ENCODE data around the gene CETP. TPM values are rescaled to one million over a fixed set of nuclear protein-coding genes. Genes with fewer than 3 reads are reported as not detected.
"Not testable (repeated sequence)": the region's sequence is repeated elsewhere in the genome, so short reads cannot be mapped to it uniquely, and the experiment has no call there.

CETP gene
- total RNA-seq, 2 experiments from 2014 or later = not detected

DNA sequence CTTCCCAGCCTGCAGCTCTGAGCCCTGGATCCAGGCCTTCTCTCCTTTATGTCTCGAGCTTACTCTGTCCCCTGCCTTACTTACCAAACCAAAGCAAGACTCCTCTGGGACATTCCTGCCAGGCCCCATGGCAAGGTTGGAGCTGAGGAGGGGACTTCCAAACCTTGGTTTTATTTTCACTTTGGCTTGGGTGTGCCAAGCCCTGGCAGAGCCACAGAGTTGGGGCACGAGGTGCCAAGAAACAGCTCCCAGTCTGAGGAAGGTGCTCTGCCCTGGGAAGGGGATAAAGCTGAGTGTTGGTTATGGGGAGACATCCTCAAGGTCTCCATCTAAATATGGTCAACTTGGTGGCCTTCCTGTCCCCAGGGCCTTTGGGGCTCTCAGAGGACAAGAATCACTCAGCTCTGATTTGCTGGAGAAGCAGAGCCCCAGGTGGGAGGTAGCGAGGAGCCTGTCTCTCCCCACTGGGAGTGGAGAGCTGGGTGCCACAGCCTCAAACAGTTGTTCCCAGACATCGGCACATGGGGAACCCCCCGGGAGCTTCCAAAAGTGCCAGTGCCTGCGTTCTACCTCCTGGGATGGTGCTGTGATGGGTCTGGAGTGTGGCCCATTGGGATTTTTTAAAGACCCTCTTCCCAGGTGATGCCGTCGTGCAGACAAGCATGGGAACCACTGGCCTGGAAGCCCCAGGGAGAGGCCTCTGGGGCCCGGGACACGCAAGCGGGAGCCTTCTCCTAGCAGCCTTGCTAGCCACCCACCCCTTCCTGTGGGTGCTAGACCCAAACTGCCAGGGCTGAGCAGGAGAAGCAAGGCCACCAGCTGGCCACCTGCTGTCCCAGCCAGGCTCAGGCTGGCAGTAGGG is 37.9 kb downstream of the CETP start:
- ATAC-seq (peak; percentile 41), DNase-seq (no peak)
- Mint-ChIP-seq H3K4me3 (peak overlapping the region; percentile 52), H3K9me3 (ENCODE audit: insufficient read depth) (no peaks in the 10 kb centered on the region), H3K27me3 (ENCODE audit: low read depth) (no peaks in the 10 kb centered on the region), H3K27ac (peak overlapping the region; percentile 92), H3K36me3 (ENCODE audit: low read depth) (peaks cover 81% of the 10 kb centered on the region), H3K4me1 (ENCODE audit: low read depth) (peaks cover 94% of the 10 kb centered on the region)
- ChIA-PET POLR2A (interaction anchor here (0.7 to 3.1 kb wide), 7 partner anchors 10 to 39 kb away, joined by 3 to 38 read pairs (median 5); partner anchors contain the start of gene NLRC5), CTCF (interaction anchor here (1.1 to 1.8 kb wide), 5 partner anchors 11 to 46 kb away, joined by 4 to 7 read pairs (median 7); no protein-coding TSS in a partner anchor)

GRCh38 chr16:57000271-57001025 is 38.7 kb downstream of the CETP start:
- peak overlapping the region; percentile 52 for H3K4me3 Mint-ChIP-seq
- peaks cover 85% of the 10 kb centered on the region for H3K36me3 Mint-ChIP-seq (ENCODE audit: low read depth)

GRCh38 chr16:57001026-57001679 is 39.4 kb downstream of the CETP start:
- H3K27ac Mint-ChIP-seq = peak overlapping the region; percentile 92
- DNase-seq = no peak
- POLR2A ChIA-PET = interaction anchor here (2.2 kb wide), 1 partner anchor 9 kb away, joined by 16 read pairs; no protein-coding TSS in a partner anchor
- no peaks in the 10 kb centered on the region for H3K27me3 Mint-ChIP-seq (ENCODE audit: low read depth)
- H3K4me3 Mint-ChIP-seq = peak overlapping the region; percentile 46
- CTCF ChIA-PET = no interaction called here
- ATAC-seq = no peak
- H3K9me3 Mint-ChIP-seq (ENCODE audit: insufficient read depth) = no peaks in the 10 kb centered on the region
- peaks cover 93% of the 10 kb centered on the region for H3K4me1 Mint-ChIP-seq (ENCODE audit: low read depth)
- peaks cover 84% of the 10 kb centered on the region for H3K36me3 Mint-ChIP-seq (ENCODE audit: low read depth)

More at GRCh38 chr16:57000271-57001025, 38.7 kb downstream of the CETP start:
- ChIA-PET CTCF (interaction anchor here (1.1 to 1.8 kb wide), 4 partner anchors 10 to 45 kb away, joined by 4 to 7 read pairs (median 6); no protein-coding TSS in a partner anchor), POLR2A (interaction anchor here (0.7 to 3.1 kb wide), 7 partner anchors 10 to 38 kb away, joined by 3 to 38 read pairs (median 5); partner anchors contain the start of gene NLRC5)
- DNase-seq (peak; percentile 58), ATAC-seq (peak; percentile 45)
- peaks cover 93% of the 10 kb centered on the region for H3K4me1 Mint-ChIP-seq (ENCODE audit: low read depth)
- peak overlapping the region; percentile 92 for H3K27ac Mint-ChIP-seq
- H3K9me3 Mint-ChIP-seq (ENCODE audit: insufficient read depth) = no peaks in the 10 kb centered on the region
- H3K27me3 Mint-ChIP-seq (ENCODE audit: low read depth) = no peaks in the 10 kb centered on the region

- H3K4me1 Mint-ChIP-seq (ENCODE audit: low read depth) = peaks cover 86% of the 10 kb centered on the region
- no peak overlapping the region for H3K4me3 Mint-ChIP-seq
- no peaks in the 10 kb centered on the region for H3K9me3 Mint-ChIP-seq (ENCODE audit: insufficient read depth)
- no peak for ATAC-seq
- peak overlapping the region; percentile 64 for H3K27ac Mint-ChIP-seq
- ChIA-PET CTCF (interaction anchor here (1.2 to 3.2 kb wide), 3 partner anchors 9 to 38 kb away, joined by 3 to 21 read pairs (median 9); no protein-coding TSS in a partner anchor), POLR2A (interaction anchor here (0.8 to 7.3 kb wide), 3 partner anchors 8 to 14 kb away, joined by 3 to 58 read pairs (median 3); partner anchors contain the start of gene NLRC5)
- DNase-seq = no peak
- peaks cover 73% of the 10 kb centered on the region for H3K36me3 Mint-ChIP-seq (ENCODE audit: low read depth)
- no peaks in the 10 kb centered on the region for H3K27me3 Mint-ChIP-seq (ENCODE audit: low read depth)
Measured at GRCh38 chr16:57003439-57004386, 42.0 kb downstream of the CETP start.

DNA sequence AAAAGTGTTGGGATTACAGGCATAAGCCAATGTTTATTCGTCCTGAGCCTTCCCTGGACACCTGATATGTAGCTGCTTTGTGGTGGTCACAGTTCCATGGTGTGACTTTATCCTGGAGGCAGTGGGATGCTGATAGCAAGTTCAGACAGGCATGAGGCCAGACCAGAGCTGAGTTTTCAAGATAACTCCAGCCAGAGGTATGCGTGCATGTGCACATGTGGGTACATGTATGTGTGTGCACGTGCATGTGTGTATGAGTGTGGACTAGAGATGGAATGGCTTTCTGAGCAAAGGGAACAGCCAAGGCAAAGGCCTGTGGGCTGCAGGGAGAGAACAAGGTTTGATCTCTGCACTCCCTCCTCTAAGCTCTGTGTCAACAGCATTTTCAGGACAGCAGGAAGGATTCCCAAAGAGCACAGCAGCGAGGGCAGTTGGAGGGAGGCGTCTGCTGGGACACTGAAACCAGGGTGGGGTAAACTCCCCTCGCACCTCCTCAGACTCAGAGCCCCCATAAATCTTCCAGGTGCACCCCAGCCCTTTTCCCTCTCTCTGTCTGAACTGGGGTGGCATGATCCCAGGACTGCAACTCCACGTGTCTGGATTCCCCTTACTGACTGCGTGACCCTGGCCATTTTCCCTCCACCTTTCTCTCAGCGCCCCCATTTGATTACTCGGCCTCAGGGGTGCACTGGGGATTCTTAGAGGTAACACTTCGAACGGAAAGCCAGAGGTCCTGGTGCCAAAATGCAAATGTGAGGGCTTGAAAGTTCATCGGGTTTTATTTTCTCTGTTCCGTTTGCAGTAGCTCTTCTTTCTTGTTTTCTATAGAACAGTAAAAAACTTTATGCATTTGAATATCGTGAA is 42.9 kb downstream of the CETP start:
- DNase-seq = no peak
- peaks cover 68% of the 10 kb centered on the region for H3K36me3 Mint-ChIP-seq (ENCODE audit: low read depth)
- no peaks in the 10 kb centered on the region for H3K9me3 Mint-ChIP-seq (ENCODE audit: insufficient read depth)
- H3K27ac Mint-ChIP-seq = peak overlapping the region; percentile 61
- H3K4me3 Mint-ChIP-seq = no peak overlapping the region
- no peaks in the 10 kb centered on the region for H3K27me3 Mint-ChIP-seq (ENCODE audit: low read depth)
- no peak for ATAC-seq
- ChIA-PET POLR2A (interaction anchor here (0.7 to 7.3 kb wide), 8 partner anchors 7 to 37 kb away, joined by 3 to 58 read pairs (median 4); partner anchors contain the start of gene NLRC5), CTCF (interaction anchor here (1.1 to 3.2 kb wide), 4 partner anchors 10 to 41 kb away, joined by 3 to 21 read pairs (median 6); no protein-coding TSS in a partner anchor)
- peaks cover 83% of the 10 kb centered on the region for H3K4me1 Mint-ChIP-seq (ENCODE audit: low read depth)

GRCh38 chr16:57005597-57005996 is 43.8 kb downstream of the CETP start:
- ATAC-seq = peak; percentile 47
- not testable (repeated sequence) for H3K4me3 Mint-ChIP-seq; H3K9me3 Mint-ChIP-seq (ENCODE audit: insufficient read depth); H3K27me3 Mint-ChIP-seq (ENCODE audit: low read depth); DNase-seq
- Mint-ChIP-seq H3K27ac (peak overlapping the region; percentile 63), H3K4me1 (ENCODE audit: low read depth) (peaks cover 81% of the 10 kb centered on the region), H3K36me3 (ENCODE audit: low read depth) (peaks cover 69% of the 10 kb centered on the region)
- ChIA-PET CTCF (interaction anchor here (1.1 to 3.2 kb wide), 4 partner anchors 11 to 42 kb away, joined by 3 to 21 read pairs (median 6); no protein-coding TSS in a partner anchor), POLR2A (interaction anchor here (0.7 to 7.3 kb wide), 5 partner anchors 11 to 36 kb away, joined by 3 to 58 read pairs (median 4); partner anchors contain the start of gene NLRC5)

- CTCF ChIA-PET = interaction anchor here (0.6 to 3.2 kb wide), 8 partner anchors 9 to 43 kb away, joined by 3 to 9 read pairs (median 4); partner anchors contain the start of gene NLRC5
- ATAC-seq = no peak
- Mint-ChIP-seq H3K9me3 (ENCODE audit: insufficient read depth) (no peaks in the 10 kb centered on the region), H3K27ac (peak overlapping the region; percentile 69), H3K4me1 (ENCODE audit: low read depth) (peaks cover 83% of the 10 kb centered on the region), H3K4me3 (no peak overlapping the region), H3K27me3 (ENCODE audit: low read depth) (no peaks in the 10 kb centered on the region), H3K36me3 (ENCODE audit: low read depth) (peaks cover 62% of the 10 kb centered on the region)
- POLR2A ChIA-PET = interaction anchor here (0.7 to 7.3 kb wide), 4 partner anchors 13 to 29 kb away, joined by 3 to 58 read pairs (median 6); partner anchors contain the start of gene NLRC5
- no peak for DNase-seq
Measured at GRCh38 chr16:57007050-57007449, 45.3 kb downstream of the CETP start.

DNA sequence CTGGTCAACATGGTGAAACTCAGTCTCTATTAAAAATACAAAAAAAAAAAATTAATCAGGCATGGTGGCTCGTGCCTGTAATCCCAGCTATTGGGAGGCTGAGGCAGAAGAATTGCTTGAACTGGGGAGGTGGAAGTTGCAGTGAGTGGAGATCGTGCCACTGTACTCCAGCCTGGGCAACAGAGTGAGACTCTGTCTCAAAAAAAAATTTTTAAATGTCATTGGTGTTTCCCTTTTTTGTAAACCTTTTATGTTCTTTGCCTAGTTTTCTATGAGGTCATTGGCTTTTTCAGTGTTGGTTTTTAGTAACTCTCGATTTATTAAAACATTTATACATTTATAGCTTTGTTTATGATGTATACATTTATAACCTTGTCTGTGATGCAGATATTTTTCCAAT is 45.8 kb downstream of the CETP start:
- CTCF ChIA-PET = interaction anchor here (0.9 to 1.7 kb wide), 6 partner anchors 10 to 43 kb away, joined by 3 to 9 read pairs (median 4); partner anchors contain the start of gene NLRC5
- Mint-ChIP-seq H3K4me3 (no peak overlapping the region), H3K27me3 (ENCODE audit: low read depth) (no peaks in the 10 kb centered on the region), H3K27ac (no peak overlapping the region), H3K36me3 (ENCODE audit: low read depth) (peaks cover 63% of the 10 kb centered on the region), H3K4me1 (ENCODE audit: low read depth) (peaks cover 84% of the 10 kb centered on the region), H3K9me3 (ENCODE audit: insufficient read depth) (no peaks in the 10 kb centered on the region)
- DNase-seq = no peak
- POLR2A ChIA-PET = interaction anchor here (0.7 to 7.3 kb wide), 4 partner anchors 13 to 30 kb away, joined by 3 to 58 read pairs (median 6); partner anchors contain the start of gene NLRC5
- ATAC-seq = no peak

DNA sequence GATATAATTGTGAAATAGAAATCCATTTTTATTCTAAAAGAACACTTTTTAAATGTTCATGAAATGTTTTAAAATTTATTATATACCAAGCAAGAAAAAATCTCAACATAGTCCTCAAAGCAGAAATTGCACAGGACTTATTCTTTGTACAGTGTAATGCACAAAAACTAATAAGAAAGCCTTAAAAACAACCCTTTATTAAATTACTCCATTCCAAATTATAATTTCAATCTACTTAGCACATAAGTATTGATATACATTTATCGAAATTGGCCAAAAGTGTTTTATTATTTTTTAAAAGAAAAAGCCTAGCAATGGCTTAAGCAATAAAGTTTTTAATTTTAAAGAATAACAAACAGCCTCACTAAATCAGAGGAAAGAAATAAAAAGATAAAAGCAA is 46.7 kb downstream of the CETP start:
- ChIA-PET CTCF (no interaction called here), POLR2A (interaction anchor here (1.1 to 7.3 kb wide), 3 partner anchors 14 to 31 kb away, joined by 3 to 58 read pairs (median 4); no protein-coding TSS in a partner anchor)
- Mint-ChIP-seq H3K4me1 (ENCODE audit: low read depth) (peaks cover 85% of the 10 kb centered on the region), H3K36me3 (ENCODE audit: low read depth) (peaks cover 59% of the 10 kb centered on the region), H3K27ac (no peak overlapping the region), H3K27me3 (ENCODE audit: low read depth) (no peaks in the 10 kb centered on the region), H3K4me3 (no peak overlapping the region), H3K9me3 (ENCODE audit: insufficient read depth) (no peaks in the 10 kb centered on the region)
- DNase-seq = no peak
- ATAC-seq = no peak
